HUDEP-2 (cell line): ENCODE data around the gene PYCARD.

ENCODE experiments used
- DNase-seq, 76 experiments: peaks; one replicate each; lab custom pipeline; 2025; ENCODE audit not compliant: unreplicated experiment in 76 of 76; lab: John Stamatoyannopoulos, UW

PYCARD gene

GRCh38 chr16:31191697-31192428 lies 10.7 kb downstream of the PYCARD start:
- DNase-seq, result no peak

- no peak for DNase-seq
These were observed 11.6 kb downstream of the PYCARD start for GRCh38 chr16:31190818-31191444.

- no peak for DNase-seq
These were observed 12.5 kb downstream of the PYCARD start for GRCh38 chr16:31190061-31190460.

- DNase-seq, result no peak
These were observed 13.2 kb downstream of the PYCARD start for GRCh38 chr16:31189412-31189778.

- DNase-seq, result no peak
These were observed 13.8 kb downstream of the PYCARD start for GRCh38 chr16:31188450-31189411.

GRCh38 chr16:31187808-31188189 lies 14.8 kb downstream of the PYCARD start:
- no peak for DNase-seq

GRCh38 chr16:31186930-31187807 lies 15.4 kb downstream of the PYCARD start:
- DNase-seq, result no peak

- DNase-seq, result no peak
These were observed 16.4 kb downstream of the PYCARD start for GRCh38 chr16:31186176-31186575.

GRCh38 chr16:31185339-31185738 lies 17.2 kb downstream of the PYCARD start:
- DNase-seq, result no peak

GRCh38 chr16:31184888-31185287 lies 17.7 kb downstream of the PYCARD start:
- no peak for DNase-seq

- no peak for DNase-seq
These were observed 18.8 kb downstream of the PYCARD start for GRCh38 chr16:31183432-31184428.

- DNase-seq, result no peak
These were observed 20.2 kb downstream of the PYCARD start for GRCh38 chr16:31182391-31182790.

GRCh38 chr16:31181102-31181830 lies 21.3 kb downstream of the PYCARD start:
- peak in 32 of 76 experiments; percentile 16 to 51 (median 29) for DNase-seq

- DNase-seq, result peak in 70 of 76 experiments; percentile 26 to 99 (median 76)
These were observed 22.7 kb downstream of the PYCARD start, which contains the start of gene FUS for GRCh38 chr16:31179747-31180459. FUS (plus strand) TSS chr16:31180139; CDS start chr16:31180215, 76 bp downstream.

GRCh38 chr16:31179219-31179746 lies 23.3 kb downstream of the PYCARD start:
- no peak for DNase-seq

GRCh38 chr16:31177136-31177535 lies 25.4 kb downstream of the PYCARD start:
- peak in 11 of 76 experiments; percentile 3 to 57 (median 23) for DNase-seq

- peak in 3 of 76 experiments; percentile 3 to 30 (median 7) for DNase-seq
These were observed 32.5 kb downstream of the PYCARD start for GRCh38 chr16:31170048-31170447.
